Activated T-helper 1 cell treated with Interleukin-2 at 50 U/mL for 16 hours (primary cell): ENCODE results near the gene ZNF764.
"Not testable (repeated sequence)": the region's sequence is repeated elsewhere in the genome, so short reads cannot be mapped to it uniquely, and the experiment has no call there.

Experiments used
- DNase-seq: peaks from one replicate; pipeline ENCODE4 v3.0.0-alpha.2; 2020; ENCODE audit warnings: low read depth

Gene ZNF764

DNA sequence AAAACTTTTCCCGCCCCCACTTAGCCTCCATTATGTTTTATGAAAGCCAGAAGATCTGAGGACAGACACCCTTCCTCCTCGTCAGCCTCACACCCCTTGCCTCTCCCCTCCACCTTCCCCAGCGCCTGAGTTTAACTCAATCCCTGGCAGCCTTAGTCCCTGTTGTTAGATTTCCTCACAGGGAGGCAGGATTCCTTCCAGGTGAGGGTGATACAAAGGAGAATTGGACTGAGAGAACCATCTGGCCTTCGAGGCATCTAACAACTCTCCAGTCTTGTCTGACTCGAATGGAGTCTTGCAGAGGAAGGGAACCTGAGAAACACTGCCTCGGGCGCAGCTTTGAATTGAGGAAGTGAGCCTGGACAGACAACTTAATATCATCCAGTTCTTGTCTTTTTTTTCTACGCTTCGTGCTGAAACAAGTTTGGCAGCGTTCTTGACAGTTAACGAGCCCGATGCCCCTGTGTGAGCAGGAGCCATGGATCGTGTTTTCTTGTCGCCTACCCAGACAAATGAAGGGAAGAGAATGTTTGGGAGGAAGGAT lies 30.5 kb downstream of the ZNF764 start:
- no peak for DNase-seq

DNA sequence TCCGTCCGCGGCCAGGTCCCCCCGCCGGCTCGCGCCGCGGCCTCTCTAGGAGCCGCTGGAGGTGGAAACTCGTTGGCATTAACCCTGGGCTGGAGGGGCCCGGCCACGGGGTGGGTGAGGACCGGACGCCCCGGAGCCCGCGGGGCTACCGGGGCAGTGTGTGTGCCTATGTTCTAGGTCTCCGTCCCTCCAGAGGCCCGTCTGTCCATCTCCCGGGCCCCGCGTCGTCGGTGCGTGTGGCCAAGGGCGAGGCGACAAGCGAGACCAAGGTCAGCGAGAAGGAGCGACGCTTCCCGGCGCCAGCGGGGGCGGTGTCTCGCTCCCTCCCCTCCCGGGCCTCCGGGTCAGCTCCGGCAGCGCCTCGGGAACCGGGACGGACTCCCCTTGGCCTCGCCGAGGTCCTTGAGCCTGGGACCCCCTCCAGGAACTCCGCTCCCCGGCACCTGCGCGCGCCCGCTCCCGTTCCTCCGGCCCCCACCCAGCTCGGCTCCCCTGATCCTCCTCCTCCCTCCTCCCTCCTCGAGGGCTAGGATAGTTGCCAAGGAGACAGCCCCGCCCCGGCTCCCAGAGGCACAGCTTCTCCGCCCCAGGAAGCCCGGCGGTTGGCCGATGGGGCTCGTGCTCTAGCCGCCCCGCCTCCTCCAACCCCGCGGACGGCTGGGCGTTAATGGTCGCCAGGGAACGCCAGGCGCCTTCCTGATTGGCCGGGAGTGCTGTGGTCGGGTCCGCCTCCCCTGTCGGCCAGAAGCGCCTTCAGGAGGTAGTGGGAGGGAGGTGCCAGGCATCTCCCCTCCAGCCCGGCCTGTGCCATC lies 31.1 kb downstream of the ZNF764 start:
- peak; percentile 84 for DNase-seq

DNA sequence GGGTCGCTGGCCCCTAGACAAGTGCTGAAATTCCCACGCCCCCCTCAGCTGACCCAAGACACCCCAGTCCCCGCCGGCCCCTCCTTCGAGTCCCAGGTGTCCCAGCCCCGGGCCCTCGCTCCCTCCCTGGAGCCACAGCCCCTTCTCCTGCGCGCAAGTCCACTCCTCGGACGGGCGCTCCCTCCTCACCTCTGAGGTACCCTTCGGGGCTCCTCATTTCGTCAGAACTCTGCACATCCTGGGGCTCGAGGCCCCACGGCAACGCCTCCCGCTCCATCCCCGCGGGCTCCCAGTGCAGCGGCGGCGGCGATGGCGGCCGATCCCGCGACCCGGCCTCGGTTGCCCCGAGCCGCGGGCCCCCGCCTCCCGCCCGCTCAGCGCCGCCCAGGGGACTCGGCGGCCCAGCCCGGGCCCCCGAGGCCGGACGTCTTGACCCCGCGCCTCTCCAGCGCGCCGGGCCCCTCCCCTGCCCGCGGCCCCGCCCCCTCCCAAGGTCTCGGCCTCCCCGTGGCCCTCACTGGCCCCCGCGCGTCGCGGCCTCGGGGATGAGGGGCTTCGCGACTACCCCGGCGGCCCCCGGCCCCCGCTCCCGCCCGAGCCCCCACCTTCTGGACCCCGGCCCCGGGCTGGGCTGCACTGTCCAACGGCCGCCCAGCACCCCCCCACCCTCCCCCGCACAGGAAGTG lies 31.9 kb downstream of the ZNF764 start, which contains the start of gene ZNF768:
ZNF768 (minus strand) TSS at position 430 of the 686 bp plus-strand sequence; CDS start at position 277, 153 bp downstream.
- peak; percentile 24 for DNase-seq

DNA sequence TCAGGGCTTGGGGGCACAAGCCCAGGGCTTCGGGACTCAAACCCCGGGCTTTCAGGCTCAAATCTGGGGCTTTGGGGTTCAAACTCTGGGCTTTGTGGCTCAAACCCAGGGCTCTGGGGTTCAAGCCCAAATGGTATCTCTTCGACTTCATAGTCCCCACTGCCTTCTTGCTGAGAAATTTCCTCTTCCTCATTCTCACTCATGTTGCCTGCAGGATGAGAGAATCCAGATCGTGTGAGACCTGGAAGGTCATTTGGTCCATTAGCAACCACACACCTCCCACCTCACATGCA lies 32.4 kb downstream of the ZNF764 start:
- DNase-seq: no peak

DNA sequence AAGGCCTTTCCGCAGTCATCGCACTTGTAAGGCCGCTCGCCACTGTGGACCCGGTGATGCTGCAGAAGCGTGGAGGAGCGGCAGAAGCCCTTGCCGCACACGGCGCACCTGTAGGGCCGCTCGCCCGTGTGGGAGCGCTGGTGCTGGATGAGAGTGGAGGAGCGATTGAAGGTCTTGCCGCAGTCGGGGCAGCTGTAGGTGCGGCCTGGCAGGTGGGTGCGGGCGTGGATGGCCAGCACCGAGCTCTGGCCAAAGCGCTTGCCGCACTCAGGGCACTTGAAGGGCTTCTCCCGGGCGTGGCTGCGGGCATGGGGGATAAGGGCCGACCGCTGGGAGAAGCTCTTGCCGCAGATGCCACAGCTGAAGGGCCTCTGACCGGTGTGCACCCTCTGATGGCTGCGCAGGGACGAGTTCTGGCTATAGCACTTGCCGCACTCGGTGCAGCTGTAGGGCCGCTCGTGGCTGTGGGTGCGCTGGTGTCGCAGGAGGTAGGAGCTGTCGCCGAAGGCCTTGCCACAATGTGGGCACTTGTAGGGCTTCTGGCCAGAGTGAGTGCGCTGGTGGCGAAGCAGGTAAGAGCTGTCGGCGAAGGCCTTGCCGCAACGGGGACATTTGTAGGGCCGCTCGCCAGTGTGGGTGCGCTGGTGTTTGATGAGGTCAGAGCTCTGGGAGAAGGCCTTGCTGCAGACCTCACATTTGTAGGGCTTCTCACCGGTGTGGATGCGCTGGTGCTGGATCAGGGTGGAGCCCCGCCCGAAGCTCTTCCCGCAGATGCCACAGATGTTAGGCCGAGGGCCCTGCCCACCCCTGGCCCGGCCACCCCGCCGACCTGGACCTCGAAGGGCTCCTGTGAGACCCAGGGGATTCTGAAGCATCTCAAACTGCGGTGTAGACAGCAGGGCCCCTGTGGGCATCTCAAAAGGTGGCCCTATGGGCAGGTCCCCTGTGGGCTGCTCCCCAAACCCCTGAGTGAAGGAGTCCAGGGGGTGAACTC lies 33.3 kb downstream of the ZNF764 start:
- DNase-seq: no peak

DNA sequence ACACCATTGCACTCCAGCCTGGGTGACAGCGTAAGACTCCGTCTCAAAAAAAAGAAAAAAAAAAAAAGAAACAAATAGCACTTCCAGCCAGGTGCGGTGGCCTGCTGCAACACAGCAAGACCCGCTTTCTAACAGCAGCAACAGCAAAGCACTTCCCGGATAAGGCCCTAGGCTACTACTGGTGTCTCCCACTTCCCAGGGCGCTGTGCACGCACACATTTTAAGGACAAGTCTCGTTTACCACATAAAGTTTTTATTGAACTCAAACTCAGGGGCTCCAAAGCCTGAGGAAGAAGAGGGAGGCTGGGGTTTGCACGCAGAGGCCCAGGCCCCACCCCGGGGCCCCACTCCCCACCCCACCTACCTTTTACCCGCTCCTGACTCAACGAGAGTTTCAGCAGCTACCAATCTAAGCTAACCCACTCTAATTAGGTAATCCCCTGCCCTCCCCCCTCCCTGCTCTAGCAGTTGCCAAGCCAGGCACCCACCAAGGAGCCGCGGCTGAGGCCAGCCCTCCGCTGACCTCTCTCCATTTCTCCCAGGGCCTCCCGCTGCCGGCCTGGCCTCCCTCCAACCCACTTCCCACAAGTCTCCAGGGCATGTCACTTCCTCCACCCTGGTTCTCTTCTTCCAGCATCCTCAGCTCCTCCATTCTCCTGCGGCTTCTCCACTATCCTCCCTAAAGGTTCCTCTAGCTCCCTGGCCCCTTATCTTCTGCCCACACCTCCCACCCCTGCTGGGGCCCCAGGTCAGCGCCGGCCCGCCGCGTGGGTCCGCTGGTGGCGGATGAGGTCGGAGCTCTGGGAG lies 34.2 kb downstream of the ZNF764 start:
- no peak for DNase-seq

DNA sequence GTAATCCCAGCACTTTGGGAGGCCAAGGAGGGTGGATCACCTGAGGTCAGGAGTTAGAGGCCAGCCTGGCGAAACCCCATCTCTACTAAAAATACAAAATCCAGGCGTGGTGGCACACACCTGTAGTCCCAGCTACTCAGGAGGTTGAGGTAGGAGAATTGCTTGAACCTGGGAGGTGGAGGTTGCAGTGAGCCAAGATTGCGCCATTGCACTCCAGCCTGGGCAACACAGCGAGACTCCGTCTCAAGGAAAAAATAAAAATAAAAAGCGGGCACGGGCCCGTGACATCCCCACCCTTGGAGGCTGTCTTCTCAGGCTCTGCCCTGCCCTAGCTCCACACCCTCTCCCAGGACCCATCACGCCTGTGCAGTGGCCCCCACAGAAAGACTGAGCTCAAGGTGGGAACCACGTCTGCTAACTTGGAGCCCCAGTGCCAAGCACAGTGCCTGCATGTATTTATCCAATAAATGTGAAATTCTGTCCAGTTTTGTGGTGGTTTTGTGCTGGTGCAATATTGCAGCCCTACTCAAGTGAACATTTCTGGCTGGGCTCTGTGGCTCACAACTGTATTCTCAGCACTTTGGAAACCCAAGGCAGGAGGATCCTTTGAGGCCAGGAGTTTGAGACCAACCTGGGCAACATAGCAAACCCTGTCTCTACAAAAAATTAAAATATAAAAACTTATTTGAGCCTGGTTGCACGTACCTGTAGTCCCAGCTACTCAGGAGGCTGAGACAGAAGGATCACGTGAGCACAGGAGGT lies 35.3 kb downstream of the ZNF764 start:
- DNase-seq: not testable (repeated sequence)

DNA sequence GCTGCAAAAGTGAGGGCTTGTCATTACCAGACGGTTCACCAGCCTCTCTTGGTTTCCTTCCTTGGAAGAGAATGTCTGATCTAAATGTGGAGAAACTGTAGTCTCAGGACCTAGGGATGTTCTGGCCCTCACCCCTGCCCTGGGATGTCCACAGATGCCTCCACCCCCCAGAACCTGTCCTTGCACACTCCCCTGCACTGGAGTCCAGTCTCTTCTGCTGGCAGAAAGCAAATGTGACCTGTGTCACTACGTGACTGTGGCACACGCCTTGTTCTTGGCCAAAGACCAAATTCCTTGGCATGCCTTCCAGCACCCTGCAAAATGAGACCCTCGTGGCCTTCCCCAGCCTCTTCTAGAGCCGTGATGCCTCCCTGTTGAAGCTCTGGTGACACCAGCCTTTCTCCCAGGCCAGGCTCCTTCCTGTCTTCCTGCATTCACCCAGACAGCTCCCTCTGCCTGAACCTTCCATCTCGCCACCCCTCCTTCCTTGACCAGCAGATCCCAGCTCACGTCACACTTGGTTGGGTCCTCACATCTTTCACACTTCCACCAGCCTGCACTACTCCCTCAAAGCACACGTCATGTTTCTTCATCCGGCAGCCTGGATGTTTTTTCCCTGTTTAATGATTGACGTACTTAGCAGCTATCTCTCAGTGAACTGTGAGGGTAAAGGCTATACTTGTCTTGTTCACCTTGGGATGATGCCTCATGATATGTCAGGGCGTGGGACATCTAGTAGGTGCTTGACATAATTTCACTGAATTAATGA lies 36.1 kb downstream of the ZNF764 start:
- no peak for DNase-seq

DNA sequence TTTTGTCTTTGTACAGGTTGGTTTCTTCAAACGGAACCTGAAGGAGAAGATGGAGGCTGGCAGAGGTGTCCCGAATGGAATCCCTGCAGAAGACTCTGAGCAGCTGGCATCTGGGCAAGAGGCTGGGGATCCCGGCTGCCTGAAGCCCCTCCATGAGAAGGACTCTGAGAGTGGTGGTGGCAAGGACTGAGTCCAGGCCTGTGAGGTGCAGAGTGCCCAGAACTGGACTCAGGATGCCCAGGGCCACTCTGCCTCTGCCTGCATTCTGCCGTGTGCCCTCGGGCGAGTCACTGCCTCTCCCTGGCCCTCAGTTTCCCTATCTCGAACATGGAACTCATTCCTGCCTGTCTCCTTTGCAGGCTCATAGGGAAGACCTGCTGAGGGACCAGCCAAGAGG lies 36.7 kb downstream of the ZNF764 start:
- DNase-seq: no peak

DNA sequence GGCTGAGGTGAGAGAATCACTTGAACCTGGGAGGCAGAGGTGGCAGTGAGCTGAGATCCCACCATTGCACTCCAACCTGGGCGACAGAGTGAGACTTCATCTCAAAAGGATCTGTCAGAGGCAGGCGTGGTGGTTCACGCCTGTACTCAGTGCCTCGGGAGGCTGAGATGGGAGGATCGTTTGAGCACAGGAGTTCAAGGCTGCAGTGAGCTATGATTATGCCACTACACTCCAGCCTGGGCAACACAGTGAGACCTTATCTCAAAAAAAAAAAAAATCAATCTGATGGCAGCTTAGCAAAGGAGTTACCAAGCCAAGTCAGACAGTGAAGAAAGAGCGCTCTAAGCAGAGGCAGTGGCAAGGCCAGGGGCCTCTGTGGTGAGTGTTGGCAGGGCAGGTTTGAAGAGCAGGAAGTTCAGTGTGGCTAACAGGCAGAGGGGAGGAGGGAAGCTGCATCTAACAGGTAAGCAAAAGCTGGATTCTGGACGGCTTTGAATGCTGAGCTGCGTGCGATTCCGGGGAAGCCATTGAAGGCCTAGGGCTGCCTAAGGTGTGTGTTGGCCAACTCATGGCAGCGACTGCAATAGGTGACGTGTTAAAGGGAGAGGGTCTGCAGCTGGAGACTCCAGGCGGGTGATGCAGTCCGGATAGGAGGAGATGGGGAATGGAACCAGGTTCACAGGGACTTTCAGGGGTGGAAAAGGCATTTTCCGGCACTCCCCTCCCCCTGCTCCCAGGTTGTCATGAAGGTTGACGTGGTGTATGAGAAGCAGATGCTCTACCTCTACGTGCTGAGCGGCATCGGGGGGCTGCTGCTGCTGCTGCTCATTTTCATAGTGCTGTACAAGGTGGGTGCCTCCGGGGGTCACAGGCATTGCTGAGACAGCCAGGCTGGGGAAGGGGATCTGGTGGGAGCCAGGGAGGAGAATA lies 38.8 kb downstream of the ZNF764 start:
- DNase-seq: no peak

DNA sequence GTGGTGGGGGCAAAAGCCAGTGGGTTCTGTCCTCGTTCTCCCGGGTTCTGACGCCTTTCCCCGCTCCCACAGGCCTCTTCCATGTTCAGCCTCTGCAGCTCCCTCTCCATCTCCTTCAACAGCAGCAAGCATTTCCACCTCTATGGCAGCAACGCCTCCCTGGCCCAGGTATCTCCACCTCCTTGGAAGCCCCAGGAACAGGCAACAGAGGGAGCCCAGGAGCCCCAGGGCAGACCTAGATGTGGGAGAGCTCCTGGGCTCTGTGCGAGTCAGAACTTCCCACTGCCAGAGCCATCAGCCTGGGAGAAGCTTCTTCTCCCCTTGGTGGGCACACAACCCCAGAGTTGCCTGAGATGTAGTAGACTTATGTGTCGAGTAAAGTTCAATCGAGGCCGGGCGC lies 39.6 kb downstream of the ZNF764 start:
- no peak for DNase-seq

DNA sequence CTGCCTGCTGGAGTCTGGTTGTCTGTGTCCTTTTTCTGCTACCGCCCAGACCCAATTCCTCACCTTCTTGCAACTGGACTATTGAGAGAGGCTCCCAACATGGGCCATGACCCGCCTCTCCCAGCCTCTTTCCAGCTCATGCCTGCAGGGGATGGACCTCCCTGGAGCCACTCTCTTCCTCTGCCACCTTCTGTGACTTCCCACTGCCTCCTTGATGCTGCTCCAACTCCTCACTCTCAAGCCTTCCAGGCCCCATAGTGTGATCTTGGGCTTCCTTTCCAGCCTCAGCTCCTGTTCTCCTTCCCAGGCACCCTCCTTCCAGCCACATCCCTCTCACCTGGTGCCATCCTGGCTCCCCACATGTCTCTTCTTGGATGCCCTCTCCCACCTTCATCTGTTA lies 42.9 kb downstream of the ZNF764 start:
- DNase-seq: no peak

DNA sequence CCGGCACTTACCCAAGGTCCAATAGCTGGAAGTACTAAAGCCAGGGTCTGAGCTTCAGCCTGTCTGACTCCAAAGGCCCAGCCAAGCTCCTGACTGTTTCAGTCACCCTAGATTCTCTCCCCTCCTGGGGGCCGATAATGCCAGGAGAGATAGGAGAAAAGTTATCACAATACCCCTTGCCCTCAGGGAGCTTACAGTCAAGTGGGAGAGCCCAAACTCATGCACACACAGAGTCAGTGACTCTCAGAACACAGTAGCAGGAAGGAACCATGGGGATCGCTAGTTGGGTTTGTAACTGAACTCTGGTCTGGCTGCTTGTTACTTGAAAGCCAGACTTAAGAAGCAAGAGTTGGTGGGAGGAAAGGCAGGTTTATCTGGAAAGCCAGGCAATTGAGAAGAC lies 46.7 kb downstream of the ZNF764 start:
- no peak for DNase-seq

DNA sequence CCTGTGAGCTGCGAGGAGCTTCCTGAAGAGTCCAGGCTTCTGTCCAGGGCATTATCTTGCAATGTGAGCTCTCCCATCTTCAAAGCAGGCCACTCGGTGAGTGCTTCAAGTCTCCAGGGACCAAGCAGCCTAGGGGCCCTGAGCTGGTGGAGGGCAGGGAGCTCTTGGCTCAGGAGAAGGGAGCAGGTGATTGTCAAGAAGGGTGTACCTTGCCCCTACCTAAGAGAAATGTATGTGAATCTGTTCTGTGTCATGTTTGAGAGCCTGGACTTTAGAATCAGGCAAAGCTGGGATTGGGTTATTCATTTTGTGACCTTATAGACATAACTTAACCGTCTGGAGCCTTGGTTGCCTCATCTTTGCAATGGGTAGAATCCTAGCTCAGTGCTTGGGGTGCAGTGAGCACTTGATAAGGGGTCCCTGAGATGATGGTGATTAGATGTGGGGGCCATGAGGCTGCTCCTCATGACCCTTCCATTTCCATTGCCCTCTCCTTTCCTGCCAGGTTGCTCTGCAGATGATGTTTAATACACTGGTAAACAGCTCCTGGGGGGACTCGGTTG lies 47.7 kb downstream of the ZNF764 start:
- no peak for DNase-seq

DNA sequence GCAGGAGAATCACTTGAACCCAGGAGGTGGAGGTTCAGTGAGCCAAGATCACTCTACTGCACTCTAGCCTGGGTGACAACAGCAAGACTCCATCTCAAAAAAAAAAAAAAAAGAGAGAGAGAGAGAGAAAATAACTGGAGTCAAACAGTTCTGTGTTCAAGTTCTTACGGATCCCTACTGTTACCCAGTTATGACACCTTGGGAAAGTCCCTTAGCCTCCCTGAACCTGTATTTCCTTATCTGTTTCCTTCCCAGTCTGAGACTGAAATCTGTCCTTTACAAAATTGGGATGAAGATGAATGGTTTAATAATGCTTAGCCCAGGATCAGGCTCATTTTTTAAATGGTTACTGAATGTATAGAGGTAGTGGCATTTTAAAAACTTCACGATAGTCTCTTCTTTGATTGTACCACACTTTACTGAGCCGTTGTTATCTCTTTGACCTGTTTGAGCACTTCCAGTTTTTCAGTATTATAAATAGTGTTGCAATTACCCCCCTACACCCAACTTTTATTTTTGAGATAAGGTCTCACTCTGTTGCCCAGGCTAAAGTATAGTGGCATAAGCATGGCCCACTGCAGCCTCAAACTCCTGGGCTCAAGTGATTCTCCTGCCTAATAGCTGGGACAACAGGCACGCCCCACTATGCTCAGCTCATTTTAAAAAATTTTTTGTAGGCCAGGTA lies 49.0 kb downstream of the ZNF764 start:
- no peak for DNase-seq
